HCT116 (cell line): Measurements from ENCODE around the gene NCKAP5. TPM values are rescaled to one million over a fixed set of nuclear protein-coding genes. Genes with fewer than 3 reads are reported as not detected.

Experiments used
- ATAC-seq: fragments of 200-7000 bp; cut with Tn5 transposase; 2 replicates; pipeline ENCODE4 v1.9.1; 2020; ENCODE audit warnings: mild to moderate bottlenecking, moderate library complexity
- BruUV-seq: library from RNA; stranded (reverse); fragments of 400-500 nt; replicated peaks from 2 replicates; lab custom pipeline; 2021; lab: Mats Ljungman, UMichigan
- CTCF ChIA-PET: fragments of 300-600 bp; sonication (Branson Sonifier 250); formaldehyde crosslinking; loops from one replicate; lab custom pipeline; 2021; ENCODE audit warnings: antibody characterized with exemption; lab: Charles Lee
- POLR2A ChIA-PET: fragments of 300-600, 350-600 bp; sonication (Branson Sonifier 250); formaldehyde crosslinking; loops from one replicate; lab custom pipeline; 2021; ENCODE audit warnings: antibody characterized with exemption; lab: Charles Lee
- RAD21 ChIA-PET, 2 experiments: fragments of 300-600 bp; sonication (Branson Sonifier 250); formaldehyde crosslinking; loops; one replicate each; lab custom pipeline; 2023; ENCODE audit warnings: low total read pairs in 2 of 2; ENCODE audit not compliant: uncharacterized antibody in 2 of 2, unreplicated experiment in 2 of 2, low non-redundant PET in 1 of 2; lab: Charles Lee
- DNase-seq: peaks from one replicate; pipeline ENCODE4 v3.0.0-alpha.2; 2010; ENCODE audit warnings: low read depth, low spot score
- H2AFZ ChIP-seq: fragments of 200-600 bp; shearing (Covaris generic), sonication (generic); 2 replicates; pipeline ENCODE4 v1.6.1; 2017; ENCODE audit warnings: low read depth, mixed run types, mixed read lengths, antibody characterized with exemption, low read length; ENCODE audit not compliant: poor library complexity, severe bottlenecking
- H3K27ac ChIP-seq: 2 replicates; pipeline ENCODE4 v1.5.1; 2012; ENCODE audit warnings: low read depth, low read length
- H3K27me3 ChIP-seq: fragments of 200-600 bp; sonication (generic); 2 replicates; pipeline ENCODE4 v1.6.1; 2016; ENCODE audit warnings: mixed run types, low read length, mixed read lengths; ENCODE audit not compliant: insufficient read depth
- H3K36me3 ChIP-seq, 2 experiments: fragments of 200-500 bp in 1 of 2; fragments of 200-600 bp in 1 of 2; sonication (Bioruptor generic) in 1 of 2; sonication (generic) in 1 of 2; 2 replicates each; pipeline versions ENCODE4 v1.5.1 to v1.6.1; 2014 to 2016; ENCODE audit warnings: low read length in 2 of 2, inconsistent platforms in 1 of 2, mixed read lengths in 1 of 2, mixed run types in 1 of 2; ENCODE audit not compliant: insufficient read depth in 2 of 2, control insufficient read depth in 1 of 2
- H3K4me1 ChIP-seq, 2 experiments: fragments of 200-600 bp in 1 of 2; sonication (generic) in 1 of 2; 2 replicates each; pipeline versions ENCODE4 v1.5.1 to v1.6.1; 2012 to 2017; ENCODE audit warnings: low read length in 2 of 2, inconsistent platforms in 1 of 2, mild to moderate bottlenecking in 1 of 2, mixed read lengths in 1 of 2, mixed run types in 1 of 2, moderate library complexity in 1 of 2; ENCODE audit not compliant: insufficient read depth in 2 of 2, control insufficient read depth in 1 of 2
- H3K4me2 ChIP-seq: fragments of 200-600 bp; sonication (generic); 2 replicates; pipeline ENCODE4 v1.6.1; 2017; ENCODE audit warnings: mixed run types, low read length, mixed read lengths
- H3K4me3 ChIP-seq, 2 experiments: fragments of 200-600 bp in 1 of 2; sonication (generic) in 1 of 2; replicated peaks in 1 of 2; 2 replicates each; pipeline ENCODE4 v1.5.1; 2011 to 2016; ENCODE audit warnings: low read length in 2 of 2, control low read depth in 1 of 2, low read depth in 1 of 2, mild to moderate bottlenecking in 1 of 2, mixed read lengths in 1 of 2, mixed run types in 1 of 2
- H3K79me2 ChIP-seq: fragments of 200-600 bp; sonication (generic); 2 replicates; pipeline ENCODE4 v1.6.1; 2017; ENCODE audit warnings: mild to moderate bottlenecking, mixed run types, low read length, moderate library complexity, mixed read lengths; ENCODE audit not compliant: insufficient read depth
- H3K9ac ChIP-seq: fragments of 200-600 bp; sonication (generic); 2 replicates; pipeline ENCODE4 v1.6.1; 2016; ENCODE audit warnings: low read length, mixed read lengths
- H3K9me2 ChIP-seq: fragments of 200-600 bp; sonication (generic), shearing (Covaris generic); 2 replicates; pipeline ENCODE4 v1.6.1; 2017; ENCODE audit warnings: mixed run types, mild to moderate bottlenecking, moderate library complexity; ENCODE audit not compliant: insufficient read depth
- H3K9me3 ChIP-seq, 2 experiments: fragments of 200-500 bp in 1 of 2; fragments of 200-600 bp in 1 of 2; sonication (Bioruptor generic) in 1 of 2; sonication (generic) in 1 of 2; 2 replicates each; pipeline ENCODE4 v1.6.1; 2014 to 2017; ENCODE audit warnings: low read length in 2 of 2, mixed read lengths in 2 of 2, inconsistent platforms in 1 of 2, low read depth in 1 of 2, mild to moderate bottlenecking in 1 of 2, mixed run types in 1 of 2, moderate library complexity in 1 of 2; ENCODE audit not compliant: control insufficient read depth in 1 of 2, insufficient read depth in 1 of 2
- H4K20me1 ChIP-seq: fragments of 200-600 bp; sonication (generic), shearing (Covaris generic); 2 replicates; pipeline ENCODE4 v1.6.1; 2017; ENCODE audit warnings: mixed run types, mild to moderate bottlenecking, moderate library complexity; ENCODE audit not compliant: insufficient read depth
- CBX3 ChIP-seq: IDR thresholded peaks from 2 replicates; pipeline ENCODE4 v1.6.1; 2012; ENCODE audit warnings: low read depth
- CEBPB ChIP-seq: IDR thresholded peaks from 2 replicates; pipeline ENCODE4 v1.6.1; 2012; ENCODE audit warnings: low read depth
- ELF1 ChIP-seq: IDR thresholded peaks from 2 replicates; pipeline ENCODE4 v1.6.1; 2012; ENCODE audit warnings: low read depth, borderline replicate concordance
- EZH2phosphoT487 ChIP-seq: fragments of 200-600 bp; IDR thresholded peaks from 2 replicates; pipeline ENCODE4 v1.6.1; 2018; ENCODE audit warnings: antibody characterized with exemption, borderline replicate concordance
- FOSL1 ChIP-seq: IDR thresholded peaks from 2 replicates; pipeline ENCODE4 v1.6.1; 2012; ENCODE audit warnings: low read depth
- JUND ChIP-seq: IDR thresholded peaks from 2 replicates; pipeline ENCODE4 v1.6.1; 2012
- POLR2A ChIP-seq: IDR thresholded peaks from 2 replicates; pipeline ENCODE4 v1.7.0; 2011; ENCODE audit warnings: borderline replicate concordance; ENCODE audit not compliant: insufficient read depth, insufficient read length; ENCODE audit errors: extremely low read depth
- SP1 ChIP-seq: IDR thresholded peaks from 2 replicates; pipeline ENCODE4 v1.6.1; 2012; ENCODE audit warnings: low read depth
- ZNF274 ChIP-seq: fragments of 200-500 bp; sonication (Bioruptor generic); IDR thresholded peaks from 2 replicates; pipeline ENCODE4 v1.6.1; 2014; ENCODE audit warnings: mild to moderate bottlenecking, low read depth, low read length, inconsistent platforms
- intact Hi-C: fragments of 100-400 bp; cut with micrococcal nuclease; formaldehyde crosslinking; loops from 2 replicates; pipeline ENCODE4 v1.10.0; 2022
- total RNA-seq: library from RNA; stranded (reverse); gene quantifications from one replicate; pipeline ENCODE4 v1.2.1, GENCODE V29; 2021; ENCODE audit not compliant: unreplicated experiment
- TF ChIP-seq, protein P1 (sequence below): IDR thresholded peaks from 2 replicates; pipeline ENCODE4 v1.6.1; 2012
- TF ChIP-seq, protein P2 (sequence below): IDR thresholded peaks from 2 replicates; pipeline ENCODE4 v1.6.1; 2011; ENCODE audit warnings: mild to moderate bottlenecking, low read length, moderate library complexity; ENCODE audit not compliant: insufficient replicate concordance; ENCODE audit errors: extremely low read depth

Gene NCKAP5
- total RNA-seq, 1 experiment from 2014 or later: 0.30 TPM

DNA sequence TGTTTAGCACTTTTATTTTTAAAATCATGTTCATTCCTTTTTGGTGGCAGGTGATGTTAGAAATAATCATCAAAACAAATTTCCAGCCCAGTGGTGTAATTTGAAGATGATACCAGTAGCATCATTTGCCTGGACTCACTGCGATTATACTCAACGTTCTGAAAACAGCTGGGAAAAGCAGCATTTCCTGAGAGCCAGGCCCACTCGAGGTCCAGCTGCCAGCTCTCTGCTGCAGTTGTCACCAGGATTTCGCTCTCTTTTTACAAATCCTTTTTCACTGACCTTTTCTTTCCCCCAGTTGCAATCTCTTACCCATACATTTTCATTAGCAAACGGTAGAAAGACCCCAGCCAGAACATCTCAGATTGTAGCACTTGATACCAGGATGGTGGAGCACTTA lies 787.6 kb downstream of the NCKAP5 start:
- ATAC-seq: no peak
- H4K20me1 ChIP-seq: no peaks in the 10 kb centered on the region
- no peaks in the 10 kb centered on the region for H3K36me3 ChIP-seq
- no peak for DNase-seq
- H3K4me3 ChIP-seq: no peak overlapping the region
- H3K9me2 ChIP-seq: no peaks in the 10 kb centered on the region
- intact Hi-C loops: no loop called here
- no peak for TF ChIP-seq JUND
- TF ChIP-seq FOSL1: no peak
- TF ChIP-seq, protein P1, sequence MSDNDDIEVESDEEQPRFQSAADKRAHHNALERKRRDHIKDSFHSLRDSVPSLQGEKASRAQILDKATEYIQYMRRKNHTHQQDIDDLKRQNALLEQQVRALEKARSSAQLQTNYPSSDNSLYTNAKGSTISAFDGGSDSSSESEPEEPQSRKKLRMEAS: no peak
- no peak for TF ChIP-seq CEBPB
- no peak for TF ChIP-seq POLR2A
- H3K4me1 ChIP-seq: no peaks in the 10 kb centered on the region
- POLR2A ChIA-PET: no interaction called here
- no peak overlapping the region for H3K27ac ChIP-seq
- CTCF ChIA-PET: no interaction called here
- no peaks in the 10 kb centered on the region for H3K9me3 ChIP-seq
- H3K79me2 ChIP-seq: no peaks in the 10 kb centered on the region
- BruUV-seq: no TSS peak
- H3K27me3 ChIP-seq: no peaks in the 10 kb centered on the region
- H3K9ac ChIP-seq: no peak overlapping the region
- H3K4me2 ChIP-seq: no peak overlapping the region
- RAD21 ChIA-PET: no interaction called here
- no peak overlapping the region for H2AFZ ChIP-seq

DNA sequence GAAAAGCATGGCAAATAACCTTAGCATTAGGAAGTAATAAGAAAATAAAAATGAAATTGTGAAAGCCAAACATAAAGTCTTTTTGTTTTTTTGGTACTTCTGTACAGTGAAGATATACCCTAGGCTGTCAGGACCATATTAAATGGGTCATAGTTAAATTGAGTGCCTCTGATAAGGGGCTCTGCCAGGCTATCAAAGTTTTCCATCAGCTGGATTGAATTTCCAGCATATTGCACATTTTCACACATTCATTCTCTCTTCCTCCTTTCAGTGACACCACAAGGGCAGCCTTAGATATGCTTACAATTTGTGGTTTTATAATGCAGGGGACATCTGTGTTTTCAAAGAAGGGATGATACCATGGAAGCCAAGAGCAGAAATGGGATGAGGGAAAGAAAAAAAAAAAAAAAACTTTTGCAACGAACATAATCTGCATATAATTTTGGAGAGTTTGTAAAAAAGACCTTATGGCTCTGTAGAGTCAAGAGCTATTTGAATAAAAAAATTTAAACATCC lies 789.0 kb downstream of the NCKAP5 start:
- Histone ChIP-seq H3K4me2 (no peak overlapping the region), H3K27ac (no peak overlapping the region), H3K79me2 (no peaks in the 10 kb centered on the region), H3K4me1 (no peaks in the 10 kb centered on the region), H3K9ac (no peak overlapping the region), H4K20me1 (no peaks in the 10 kb centered on the region), H2AFZ (no peak overlapping the region), H3K27me3 (no peaks in the 10 kb centered on the region), H3K36me3 (no peaks in the 10 kb centered on the region), H3K9me2 (no peaks in the 10 kb centered on the region), H3K9me3 (no peaks in the 10 kb centered on the region), H3K4me3 (no peak overlapping the region)
- DNase-seq (no peak), ATAC-seq (no peak)
- RAD21 ChIA-PET: no interaction called here
- CTCF ChIA-PET: no interaction called here
- intact Hi-C loops: no loop called here
- BruUV-seq: no TSS peak
- POLR2A ChIA-PET: no interaction called here
- no peak for TF ChIP-seq ELF1
- no peak for TF ChIP-seq SP1
- TF ChIP-seq, protein P2, sequence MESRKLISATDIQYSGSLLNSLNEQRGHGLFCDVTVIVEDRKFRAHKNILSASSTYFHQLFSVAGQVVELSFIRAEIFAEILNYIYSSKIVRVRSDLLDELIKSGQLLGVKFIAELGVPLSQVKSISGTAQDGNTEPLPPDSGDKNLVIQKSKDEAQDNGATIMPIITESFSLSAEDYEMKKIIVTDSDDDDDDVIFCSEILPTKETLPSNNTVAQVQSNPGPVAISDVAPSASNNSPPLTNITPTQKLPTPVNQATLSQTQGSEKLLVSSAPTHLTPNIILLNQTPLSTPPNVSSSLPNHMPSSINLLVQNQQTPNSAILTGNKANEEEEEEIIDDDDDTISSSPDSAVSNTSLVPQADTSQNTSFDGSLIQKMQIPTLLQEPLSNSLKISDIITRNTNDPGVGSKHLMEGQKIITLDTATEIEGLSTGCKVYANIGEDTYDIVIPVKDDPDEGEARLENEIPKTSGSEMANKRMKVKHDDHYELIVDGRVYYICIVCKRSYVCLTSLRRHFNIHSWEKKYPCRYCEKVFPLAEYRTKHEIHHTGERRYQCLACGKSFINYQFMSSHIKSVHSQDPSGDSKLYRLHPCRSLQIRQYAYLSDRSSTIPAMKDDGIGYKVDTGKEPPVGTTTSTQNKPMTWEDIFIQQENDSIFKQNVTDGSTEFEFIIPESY: no peak
- TF ChIP-seq ZNF274: no peak
- TF ChIP-seq CBX3: no peak
- no peak for TF ChIP-seq FOSL1
- TF ChIP-seq EZH2phosphoT487: no peak
- TF ChIP-seq, all 23 proteins: peak for 0
